SU-DHL-6 (cell line): Measurements from ENCODE around the gene MAML3.

Experiments
- EZH2phosphoT487 ChIP-seq: fragments of 200-600 bp; sonication (generic), shearing (Covaris generic); conservative IDR thresholded peaks from 2 replicates; pipeline ENCODE4 v1.6.1; 2018; ENCODE audit warnings: mild to moderate bottlenecking, antibody characterized with exemption, low read length, moderate library complexity, mixed read lengths
- TF ChIP-seq, protein P1 (sequence below): fragments of 200-600 bp; sonication (generic); IDR thresholded peaks from one replicate; pipeline ENCODE4 v1.5.1; 2017; ENCODE audit warnings: antibody characterized with exemption, mild to moderate bottlenecking, low read length, moderate library complexity; ENCODE audit not compliant: insufficient read depth, poor library complexity, severe bottlenecking

DNA sequence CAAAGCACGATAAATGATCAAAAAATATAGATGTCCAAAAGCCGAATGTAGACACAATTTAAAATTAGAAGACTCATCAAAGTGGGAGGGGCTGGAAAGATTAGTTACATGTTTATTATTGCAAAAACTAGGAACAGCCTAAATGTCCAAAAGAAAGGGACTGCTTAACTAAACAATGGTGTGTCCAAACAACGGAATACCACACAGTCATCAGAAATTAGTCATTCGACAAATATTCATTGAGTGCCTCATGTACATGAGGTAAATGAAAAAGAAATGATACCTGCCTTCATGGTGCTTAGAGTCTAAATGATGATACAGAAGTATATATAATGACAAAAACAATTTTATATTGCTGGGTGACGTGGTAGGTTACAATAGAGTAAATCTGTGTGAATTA is 139.7 kb downstream of the MAML3 start:
- TF ChIP-seq, protein P1, sequence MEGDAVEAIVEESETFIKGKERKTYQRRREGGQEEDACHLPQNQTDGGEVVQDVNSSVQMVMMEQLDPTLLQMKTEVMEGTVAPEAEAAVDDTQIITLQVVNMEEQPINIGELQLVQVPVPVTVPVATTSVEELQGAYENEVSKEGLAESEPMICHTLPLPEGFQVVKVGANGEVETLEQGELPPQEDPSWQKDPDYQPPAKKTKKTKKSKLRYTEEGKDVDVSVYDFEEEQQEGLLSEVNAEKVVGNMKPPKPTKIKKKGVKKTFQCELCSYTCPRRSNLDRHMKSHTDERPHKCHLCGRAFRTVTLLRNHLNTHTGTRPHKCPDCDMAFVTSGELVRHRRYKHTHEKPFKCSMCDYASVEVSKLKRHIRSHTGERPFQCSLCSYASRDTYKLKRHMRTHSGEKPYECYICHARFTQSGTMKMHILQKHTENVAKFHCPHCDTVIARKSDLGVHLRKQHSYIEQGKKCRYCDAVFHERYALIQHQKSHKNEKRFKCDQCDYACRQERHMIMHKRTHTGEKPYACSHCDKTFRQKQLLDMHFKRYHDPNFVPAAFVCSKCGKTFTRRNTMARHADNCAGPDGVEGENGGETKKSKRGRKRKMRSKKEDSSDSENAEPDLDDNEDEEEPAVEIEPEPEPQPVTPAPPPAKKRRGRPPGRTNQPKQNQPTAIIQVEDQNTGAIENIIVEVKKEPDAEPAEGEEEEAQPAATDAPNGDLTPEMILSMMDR = no peak
- TF ChIP-seq EZH2phosphoT487 = no peak
